DMS153 treated with DMSO at 0.1 percent for 48 hours (cell line): ENCODE data around the gene DYDC2.
"Not testable (repeated sequence)": the region's sequence is repeated elsewhere in the genome, so short reads cannot be mapped to it uniquely, and the experiment has no call there.

ENCODE experiments used
- DNase-seq: peaks from one replicate; lab custom pipeline; 2025; ENCODE audit not compliant: unreplicated experiment; lab: John Stamatoyannopoulos, UW

DYDC2 gene

GRCh38 chr10:80412486-80412885 is 55.9 kb downstream of the DYDC2 start:
- DNase-seq: no peak

GRCh38 chr10:80413271-80413996 is 56.9 kb downstream of the DYDC2 start:
- DNase-seq: no peak

GRCh38 chr10:80414142-80414895 is 57.7 kb downstream of the DYDC2 start:
- DNase-seq: no peak

GRCh38 chr10:80415734-80416478 is 59.3 kb downstream of the DYDC2 start:
- no peak for DNase-seq

GRCh38 chr10:80416479-80417098 is 60.0 kb downstream of the DYDC2 start:
- no peak for DNase-seq

GRCh38 chr10:80417256-80417655 is 60.7 kb downstream of the DYDC2 start:
- not testable (repeated sequence) for DNase-seq
